HG02763 (cell line): ENCODE data around the gene MAPK8IP3.
A peak's percentile ranks its signal among the peaks of the same experiment; 100 is the strongest.

Experiments
- ATAC-seq: cut with Tn5 transposase; IDR thresholded peaks from one replicate; pipeline ENCODE4 v1.9.1; 2021; ENCODE audit warnings: mild to moderate bottlenecking, moderate library complexity; ENCODE audit not compliant: unreplicated experiment

MAPK8IP3 gene

DNA sequence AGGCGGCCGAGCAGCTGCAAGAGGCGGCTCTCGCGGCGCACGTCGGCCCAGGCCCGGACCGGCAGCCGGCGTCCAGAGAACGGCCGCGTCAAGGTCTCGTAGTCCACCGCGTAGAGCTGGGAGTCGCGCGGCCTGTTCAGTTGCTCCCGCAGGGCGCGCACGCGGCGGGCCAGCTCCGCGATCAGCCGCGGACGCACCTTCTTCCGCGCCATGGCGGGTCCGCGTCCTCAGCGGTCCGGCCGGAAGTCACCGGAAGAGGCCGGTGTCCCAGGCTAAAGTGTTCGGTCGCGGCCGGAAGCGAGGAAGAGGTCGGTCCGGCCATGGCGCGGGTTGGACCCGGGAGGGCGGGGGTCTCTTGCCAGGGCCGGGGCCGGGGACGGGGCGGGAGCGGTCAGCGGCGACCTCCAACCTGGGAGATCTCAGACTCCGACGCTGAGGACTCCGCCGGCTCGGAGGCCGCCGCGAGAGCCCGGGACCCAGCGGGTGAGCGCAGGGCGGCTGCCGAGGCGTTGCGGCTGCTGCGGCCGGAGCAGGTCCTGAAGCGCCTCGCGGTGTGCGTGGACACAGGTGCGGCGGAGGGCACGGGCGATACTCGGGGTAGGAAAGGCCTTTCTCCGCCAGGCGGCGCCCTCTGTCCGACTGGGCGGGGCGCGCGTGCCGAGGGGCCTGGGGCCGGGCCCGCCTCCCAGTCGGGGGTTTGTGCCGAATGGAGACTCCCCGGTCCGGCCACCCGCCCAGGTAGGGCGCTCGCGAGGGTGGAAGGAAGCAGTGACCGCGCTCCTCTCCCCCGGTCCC is 67.1 kb downstream of the MAPK8IP3 start, which contains the start of gene MRPS34:
Gene MRPS34 (minus strand): TSS at position 227 of the 795 bp plus-strand sequence. CDS start 15 bp downstream, at position 212.
- peak; percentile 49 for ATAC-seq

- ATAC-seq = no peak
Observed at GRCh38 chr16:1773703-1774447, 67.9 kb downstream of the MAPK8IP3 start.

- no peak for ATAC-seq
Observed at GRCh38 chr16:1774448-1774780, 68.4 kb downstream of the MAPK8IP3 start.

- ATAC-seq = no peak
Observed at GRCh38 chr16:1775006-1775845, 69.2 kb downstream of the MAPK8IP3 start.

DNA sequence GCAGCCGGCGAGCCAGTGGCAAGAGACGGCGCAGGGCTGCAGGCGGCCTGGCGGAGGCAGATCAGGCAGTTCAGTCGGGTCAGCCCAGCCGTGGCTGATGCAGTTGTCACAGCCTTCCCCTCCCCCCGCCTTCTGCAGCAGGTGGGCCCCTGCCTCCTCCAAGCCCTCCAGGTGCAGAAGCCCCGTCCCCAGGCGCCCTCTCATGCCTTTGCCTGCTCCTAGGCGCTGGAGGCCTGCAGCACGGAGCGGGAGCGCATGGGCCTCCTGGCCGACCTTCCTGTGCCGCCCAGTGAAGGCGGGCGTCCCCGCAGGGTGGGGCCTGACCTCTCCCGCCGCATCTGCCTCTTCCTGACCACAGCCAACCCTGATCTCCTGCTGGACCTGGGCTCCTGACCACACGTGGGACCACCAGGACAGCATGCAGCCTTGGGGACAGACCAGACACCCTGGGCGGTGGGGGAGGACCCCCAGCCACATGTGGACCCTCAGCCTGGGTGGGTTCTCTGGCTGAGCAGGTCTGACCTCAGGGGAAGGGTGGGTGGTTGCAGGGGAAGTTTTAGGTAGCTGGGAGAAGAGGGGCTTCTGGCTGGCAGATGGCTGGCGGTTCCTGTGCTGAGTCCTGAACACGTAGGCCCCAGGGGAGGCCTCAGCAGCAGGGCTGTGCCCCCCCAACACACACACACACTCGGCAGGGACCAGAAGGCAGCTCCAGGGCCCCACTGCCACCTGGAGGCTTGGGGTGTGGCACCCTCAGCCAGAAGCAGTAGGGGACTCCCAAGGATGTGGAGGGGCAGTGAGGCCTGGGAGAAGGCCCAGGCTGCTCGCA is 70.1 kb downstream of the MAPK8IP3 start:
- no peak for ATAC-seq

DNA sequence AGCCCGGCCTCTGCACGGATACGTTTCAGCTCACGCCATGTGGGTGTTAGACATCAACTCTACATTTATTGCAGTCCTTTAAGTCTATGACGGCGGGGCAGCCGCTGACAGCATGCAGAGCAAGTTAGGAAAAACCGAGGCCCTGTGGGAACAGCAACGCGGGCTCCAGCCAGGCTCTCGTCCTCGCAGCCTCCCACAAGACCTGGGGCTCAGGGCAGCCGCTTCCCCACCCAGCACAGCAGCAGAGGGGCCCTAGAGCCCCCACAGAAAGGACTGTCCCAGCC is 70.6 kb downstream of the MAPK8IP3 start:
- no peak for ATAC-seq

GRCh38 chr16:1776991-1777374 is 71.0 kb downstream of the MAPK8IP3 start:
- no peak for ATAC-seq

- no peak for ATAC-seq
Observed at GRCh38 chr16:1777375-1778199, 71.6 kb downstream of the MAPK8IP3 start.

DNA sequence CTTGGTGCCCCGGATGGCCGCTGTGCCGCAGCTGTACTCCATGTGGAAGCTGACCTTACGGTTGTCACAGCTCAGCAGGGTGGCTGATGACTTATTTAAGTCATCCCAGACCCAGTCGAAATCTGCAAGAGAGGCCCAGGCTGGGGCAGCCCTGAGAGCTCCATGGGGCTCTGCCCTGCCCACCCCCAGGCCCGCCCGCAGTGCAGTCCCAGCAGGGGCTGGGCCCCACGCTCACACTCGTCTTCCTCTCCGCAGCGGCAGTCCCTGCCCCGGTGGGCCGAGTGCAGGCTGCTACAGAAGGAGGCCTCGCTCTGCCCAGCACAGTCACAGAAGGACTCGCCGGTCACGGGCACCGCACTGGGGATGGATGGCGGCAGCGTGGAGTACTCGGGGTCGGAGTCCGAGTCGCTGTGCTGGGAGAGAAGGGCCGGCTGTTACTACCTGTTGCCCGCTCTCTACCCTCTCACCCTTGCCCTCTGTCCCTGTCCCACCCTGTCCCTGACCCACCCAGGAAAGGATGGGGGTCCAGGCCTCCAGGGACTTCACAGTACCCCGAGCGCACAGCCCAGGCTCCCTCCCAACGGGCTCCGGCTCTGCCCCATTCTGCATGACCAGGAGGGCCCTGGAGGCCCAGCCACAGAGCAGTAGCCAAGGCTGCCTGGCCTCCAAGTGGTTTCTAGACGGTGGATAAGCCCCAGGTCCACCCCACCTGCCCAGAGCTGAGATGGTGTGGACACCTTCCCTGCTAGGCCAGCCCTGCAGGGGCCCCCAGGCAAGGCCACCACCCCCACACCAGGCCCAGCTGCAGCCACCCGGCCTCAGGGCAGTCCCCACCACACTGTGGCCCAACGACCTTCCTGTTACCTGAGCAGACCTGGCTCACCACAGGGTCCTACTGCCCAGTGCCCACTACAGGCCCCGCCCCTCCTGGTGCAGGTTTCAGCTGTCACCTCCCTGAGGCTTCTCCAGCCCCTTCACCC is 72.5 kb downstream of the MAPK8IP3 start:
- no peak for ATAC-seq

DNA sequence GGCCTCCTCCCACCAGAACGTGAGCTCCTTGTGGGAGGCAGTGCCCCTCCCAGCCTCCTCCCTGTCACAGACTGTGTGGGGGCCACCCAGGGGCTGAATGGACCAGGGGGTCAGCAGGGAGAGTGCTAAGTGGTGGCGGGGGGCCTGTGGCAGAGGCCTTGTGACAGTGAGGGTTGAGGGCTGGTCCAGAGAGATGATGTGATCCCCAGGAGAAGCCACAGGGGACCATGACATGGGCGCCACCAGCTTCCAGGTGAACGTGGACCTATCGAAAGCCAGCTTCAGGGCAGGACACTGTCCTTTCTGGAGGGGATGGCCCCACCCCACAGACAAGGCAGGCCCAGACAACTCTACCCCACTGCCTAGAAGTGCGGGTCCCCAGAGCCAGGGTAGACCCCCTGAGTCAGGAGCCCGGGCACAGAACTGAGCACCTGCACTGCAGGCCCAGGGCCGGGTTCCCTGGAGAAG is 73.3 kb downstream of the MAPK8IP3 start:
- ATAC-seq = no peak

DNA sequence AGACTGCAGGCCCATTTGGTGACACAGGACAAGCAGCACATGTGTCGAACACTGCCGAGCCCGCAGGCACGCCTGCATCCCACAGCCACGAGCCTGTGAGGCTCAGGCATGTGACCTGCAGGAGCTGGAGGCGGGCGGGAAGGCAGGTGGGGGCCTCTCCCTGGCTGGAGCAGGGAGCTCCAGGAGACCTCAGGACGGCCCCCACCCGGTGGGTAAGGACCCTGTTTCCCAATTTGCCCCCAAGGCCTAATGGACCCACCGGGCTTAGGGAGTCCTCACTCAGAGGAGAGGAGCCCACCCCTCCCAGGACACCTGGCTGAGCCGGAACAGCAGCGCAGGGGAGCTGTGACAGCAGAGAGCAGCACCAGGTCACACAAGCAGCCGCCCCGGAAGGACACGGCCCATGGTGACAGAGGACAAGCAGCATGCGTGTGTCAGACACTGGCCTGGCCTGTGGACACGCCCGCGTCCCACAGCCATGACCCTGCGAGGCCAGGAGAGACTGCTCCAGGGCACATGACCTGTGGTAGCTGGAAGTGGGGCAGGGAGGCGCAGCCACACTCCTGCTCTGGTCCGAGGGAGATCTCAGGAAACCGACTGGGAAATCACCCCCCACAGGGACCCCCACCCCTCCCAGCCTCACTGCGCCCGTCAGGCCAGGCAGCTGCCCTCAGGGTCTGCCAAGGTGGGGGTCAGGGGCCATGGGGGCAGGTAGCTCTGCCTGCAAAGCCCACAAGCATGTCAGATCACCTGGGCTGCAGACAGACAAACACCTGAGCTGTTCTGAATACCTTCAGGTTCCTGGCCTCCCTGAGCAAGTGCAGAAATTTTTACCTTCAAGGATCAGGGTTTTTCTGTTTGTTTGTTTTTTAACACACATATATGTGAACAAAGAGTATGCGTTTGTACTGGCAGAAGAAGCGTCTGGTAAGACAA is 74.0 kb downstream of the MAPK8IP3 start:
- no peak for ATAC-seq

- no peak for ATAC-seq
Observed at GRCh38 chr16:1780677-1781072, 74.7 kb downstream of the MAPK8IP3 start.

GRCh38 chr16:1781254-1781653 is 75.3 kb downstream of the MAPK8IP3 start:
- ATAC-seq = no peak

GRCh38 chr16:1781758-1782407 is 75.9 kb downstream of the MAPK8IP3 start:
- ATAC-seq = peak; percentile 1

GRCh38 chr16:1782408-1783264 is 76.6 kb downstream of the MAPK8IP3 start, which contains the start of the genes NUBP2 and SPSB3:
TSS of gene NUBP2 (plus strand) at chr16:1782960. CDS start at chr16:1783021, 61 bp downstream.
TSS of gene SPSB3 (minus strand) at chr16:1782571. CDS start at chr16:1781483, 1,088 bp downstream.
- ATAC-seq = peak; percentile 87
